Measurements from ENCODE around the gene ALG1.
"Not testable (repeated sequence)": the region's sequence is repeated elsewhere in the genome, so short reads cannot be mapped to it uniquely, and the experiment has no call there.

Gene ALG1

DNA sequence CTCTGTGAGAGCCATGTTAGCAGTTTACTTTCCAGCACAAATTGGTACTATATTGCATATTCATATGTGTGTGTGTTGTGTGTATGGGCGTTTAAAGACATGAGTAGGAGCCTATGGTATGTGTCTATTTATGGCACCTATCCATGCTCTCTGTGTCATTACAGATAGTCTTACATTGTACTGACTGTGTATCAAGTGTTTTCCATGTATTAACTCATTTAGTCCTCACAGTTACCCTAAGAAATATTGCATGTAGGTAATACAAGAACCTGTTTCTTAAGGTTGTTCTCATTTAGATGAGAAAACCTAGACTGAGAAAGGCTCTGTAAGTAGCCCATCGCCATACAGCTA lies 1.6 kb downstream of the ALG1 start:
- DNase-seq (ENCODE audit: low read depth, low spot score), result no peak

DNA sequence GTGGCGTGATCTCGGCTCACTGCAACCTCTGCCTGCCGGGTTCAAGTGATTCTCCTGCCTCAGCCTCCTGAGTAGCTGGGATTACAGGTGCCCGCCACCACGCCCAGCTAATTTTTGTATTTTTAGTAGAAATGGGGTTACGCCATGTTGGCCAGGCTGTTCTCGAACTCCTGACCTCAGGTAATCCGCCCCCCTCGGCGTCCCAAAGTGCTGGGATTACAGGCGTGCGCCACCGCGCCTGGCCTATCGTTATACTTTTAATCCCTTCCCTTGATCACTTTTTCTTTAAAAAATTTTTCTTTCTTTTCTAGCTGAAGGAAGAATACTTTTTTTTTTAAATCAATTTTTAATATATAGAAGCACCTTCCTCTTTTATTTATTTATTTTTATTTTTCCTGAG lies 2.1 kb downstream of the ALG1 start:
- not testable (repeated sequence) for DNase-seq (ENCODE audit: low read depth, low spot score)

DNA sequence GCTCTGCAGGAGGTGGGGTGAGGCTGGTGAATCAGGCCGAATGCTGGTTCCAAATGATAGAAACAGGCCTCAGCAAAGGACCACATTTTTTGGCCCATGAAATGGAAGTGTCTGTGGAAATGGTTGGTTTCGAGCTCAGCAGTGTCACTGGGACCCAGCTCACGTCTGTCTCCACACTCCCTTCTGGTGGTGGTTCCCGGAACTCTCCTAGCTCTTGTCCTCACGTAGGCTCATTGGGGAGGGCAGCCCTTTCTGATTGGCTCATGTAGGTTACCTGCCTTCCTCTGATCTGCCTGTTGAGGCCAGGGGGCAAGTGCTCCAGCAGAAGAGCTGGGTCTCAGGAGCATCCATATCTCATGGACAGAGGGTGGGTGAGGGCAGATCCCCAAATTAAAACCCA lies 4.0 kb downstream of the ALG1 start:
- DNase-seq (ENCODE audit: low read depth, low spot score), result no peak

DNA sequence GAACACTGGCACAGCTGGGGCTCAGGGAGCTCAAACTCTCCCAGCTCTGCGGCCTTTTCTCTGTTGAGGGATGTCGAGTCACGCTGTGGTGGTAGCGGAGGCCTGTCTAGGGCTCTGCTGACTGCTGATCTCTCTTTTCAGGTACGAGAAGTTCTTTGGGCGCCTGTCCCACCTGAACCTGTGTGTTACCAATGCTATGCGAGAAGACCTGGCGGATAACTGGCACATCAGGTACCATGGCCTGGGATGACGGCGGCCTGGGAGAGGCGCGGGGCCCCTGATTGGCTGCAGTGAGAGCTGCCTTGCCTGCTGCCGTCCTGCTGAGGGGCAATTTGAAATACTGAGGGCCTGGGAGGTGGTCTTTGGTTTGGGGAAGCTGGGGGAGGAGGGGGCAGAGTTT lies 5.7 kb downstream of the ALG1 start:
- no peak for DNase-seq (ENCODE audit: low read depth, low spot score)

DNA sequence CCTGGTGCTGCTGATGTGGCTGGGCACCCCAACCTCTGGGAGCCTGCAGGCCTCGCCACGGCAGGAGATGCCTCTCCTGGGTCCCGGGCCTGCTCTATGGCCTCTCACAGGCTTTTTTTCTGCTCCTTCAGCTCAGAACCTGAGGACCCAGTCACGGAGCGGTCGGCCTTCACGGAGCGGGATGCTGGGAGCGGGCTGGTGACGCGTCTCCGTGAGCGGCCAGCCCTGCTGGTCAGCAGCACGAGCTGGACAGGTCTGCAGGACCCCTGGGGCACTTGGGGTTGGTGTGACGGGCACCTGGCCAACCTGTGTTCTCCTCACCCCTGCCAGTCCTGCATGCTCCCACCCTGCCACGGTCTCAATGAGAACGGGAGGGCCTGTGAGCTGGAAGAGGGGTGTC lies 7.0 kb downstream of the ALG1 start:
- no peak for DNase-seq (ENCODE audit: low read depth, low spot score)

DNA sequence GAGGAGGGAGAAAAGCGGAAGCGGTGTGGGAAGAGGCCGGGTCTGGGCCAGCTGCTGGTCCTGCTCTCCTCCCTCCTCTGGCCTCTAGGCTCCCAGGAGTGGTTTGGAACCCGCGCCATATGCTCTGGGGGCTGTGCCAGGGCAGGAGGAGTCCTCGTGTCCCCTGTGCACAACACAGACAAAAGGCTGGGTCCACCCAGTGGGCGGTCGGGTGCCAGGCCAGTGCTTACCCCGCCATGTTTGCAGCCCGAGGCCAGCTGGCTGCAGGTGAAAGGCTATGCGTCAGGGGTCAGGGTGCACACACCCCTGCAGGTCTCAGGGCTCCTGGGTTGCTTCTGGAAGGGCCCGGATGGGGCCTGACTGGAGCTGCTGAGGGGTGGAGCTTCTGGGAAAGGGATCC lies 8.8 kb downstream of the ALG1 start:
- not testable (repeated sequence) for DNase-seq (ENCODE audit: low read depth, low spot score)

DNA sequence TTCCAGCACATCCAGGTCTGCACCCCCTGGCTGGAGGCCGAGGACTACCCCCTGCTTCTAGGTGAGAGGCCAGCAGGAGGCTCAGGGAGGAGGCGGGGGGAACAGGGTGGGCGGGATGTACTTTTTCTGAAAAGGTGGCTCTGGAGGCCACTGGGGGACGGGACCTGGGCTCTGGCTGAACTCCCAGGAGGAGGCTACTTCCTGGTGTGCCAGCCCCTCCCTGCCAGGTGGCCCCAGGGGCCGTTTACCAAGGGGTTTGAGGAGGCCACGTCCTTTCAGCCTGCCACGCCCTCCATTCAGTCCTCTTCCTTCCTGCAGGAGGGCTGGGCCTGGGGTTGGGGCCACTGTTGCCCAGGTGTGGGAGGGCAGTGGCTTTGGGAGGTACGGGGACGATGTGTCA lies 9.4 kb downstream of the ALG1 start:
- not testable (repeated sequence) for DNase-seq (ENCODE audit: low read depth, low spot score)

DNA sequence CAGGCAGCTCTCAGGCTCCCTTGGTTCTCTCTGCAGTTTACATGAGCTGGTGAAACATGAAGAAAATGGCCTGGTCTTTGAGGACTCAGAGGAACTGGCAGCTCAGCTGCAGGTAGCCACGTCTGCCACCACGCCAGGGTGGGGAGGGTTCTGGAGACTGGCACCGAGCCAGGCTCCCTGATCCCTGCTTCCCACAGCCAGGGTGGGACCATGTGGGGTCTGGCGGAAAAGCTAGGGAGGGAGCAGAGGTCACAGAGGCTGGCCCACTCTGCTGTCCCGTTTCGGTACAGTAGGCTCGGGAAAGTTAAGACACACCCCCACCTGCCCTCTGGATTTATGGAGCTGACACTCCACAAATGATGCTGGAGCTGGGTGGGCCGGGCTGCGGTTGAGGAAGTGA lies 12.0 kb downstream of the ALG1 start:
- not testable (repeated sequence) for DNase-seq (ENCODE audit: low read depth, low spot score)

DNA sequence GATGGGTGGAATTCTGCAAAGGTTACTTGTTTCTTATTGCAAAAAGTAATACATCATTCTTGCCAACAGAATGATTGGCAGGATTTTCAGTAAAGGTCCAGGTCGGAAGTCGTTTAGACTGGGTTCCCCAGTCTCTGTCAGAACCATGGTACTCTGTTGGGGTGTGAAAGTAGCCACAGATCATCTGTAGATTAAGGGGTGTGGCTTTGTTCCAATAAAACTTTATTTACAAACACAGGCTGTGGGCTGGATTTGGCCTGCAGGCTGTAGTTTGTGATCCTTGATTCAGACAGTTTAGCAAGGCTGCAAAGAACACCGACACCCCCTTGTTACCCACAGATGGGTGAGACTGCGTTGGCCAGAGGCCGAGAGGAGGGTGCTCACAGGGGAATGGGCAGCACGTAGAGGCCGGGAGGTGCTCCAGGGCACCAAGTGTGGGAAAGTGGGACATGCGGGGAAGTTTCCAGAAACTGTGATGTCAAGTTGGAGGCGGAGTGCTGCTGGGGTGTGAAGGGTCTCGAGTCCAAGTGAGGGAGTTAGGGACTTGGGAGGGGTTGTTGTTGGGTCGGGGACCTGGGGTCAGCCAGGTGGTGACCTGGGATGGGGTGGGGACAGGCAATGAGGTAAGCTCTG lies 12.6 kb downstream of the ALG1 start:
- not testable (repeated sequence) for DNase-seq (ENCODE audit: low read depth, low spot score)

DNA sequence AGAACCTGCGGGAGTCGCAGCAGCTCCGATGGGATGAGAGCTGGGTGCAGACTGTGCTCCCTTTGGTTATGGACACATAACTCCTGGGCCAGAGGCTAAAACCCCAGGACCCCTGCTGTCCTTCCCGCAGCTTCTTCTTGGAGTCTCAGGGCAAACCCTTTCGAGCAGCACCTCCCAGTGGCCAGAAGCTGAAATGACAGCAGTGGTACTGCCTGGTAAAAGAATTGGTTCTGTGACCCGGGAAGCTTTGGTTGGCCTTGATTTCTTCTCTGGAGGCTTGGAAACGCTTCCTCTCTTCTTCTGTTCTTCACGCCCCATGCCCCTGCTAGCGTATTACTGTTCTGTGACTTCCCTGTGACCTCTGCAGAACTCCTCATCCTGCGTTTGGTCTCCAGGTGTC lies 13.2 kb downstream of the ALG1 start:
- peak; percentile 6 for DNase-seq (ENCODE audit: low read depth, low spot score)

DNA sequence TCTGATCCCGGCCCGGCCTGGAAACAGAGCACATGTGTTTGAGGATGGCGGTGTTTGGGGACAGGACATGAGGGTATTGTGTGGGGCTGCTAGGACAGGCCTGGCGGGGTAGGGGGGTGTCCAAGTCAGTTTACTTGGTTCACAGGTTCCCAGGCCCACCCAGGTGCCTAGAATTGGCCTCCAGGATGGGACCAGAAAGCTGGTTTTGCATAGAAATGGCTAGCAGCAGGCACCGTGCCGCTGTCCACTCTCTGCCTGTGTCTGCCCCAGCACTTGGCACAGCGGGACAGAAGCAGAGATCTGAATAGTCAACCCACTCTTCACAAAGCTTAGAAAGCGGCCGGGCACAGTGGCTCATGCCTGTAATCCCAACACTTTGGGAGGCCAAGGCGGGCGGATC lies 14.1 kb downstream of the ALG1 start:
- not testable (repeated sequence) for DNase-seq (ENCODE audit: low read depth, low spot score)

DNA sequence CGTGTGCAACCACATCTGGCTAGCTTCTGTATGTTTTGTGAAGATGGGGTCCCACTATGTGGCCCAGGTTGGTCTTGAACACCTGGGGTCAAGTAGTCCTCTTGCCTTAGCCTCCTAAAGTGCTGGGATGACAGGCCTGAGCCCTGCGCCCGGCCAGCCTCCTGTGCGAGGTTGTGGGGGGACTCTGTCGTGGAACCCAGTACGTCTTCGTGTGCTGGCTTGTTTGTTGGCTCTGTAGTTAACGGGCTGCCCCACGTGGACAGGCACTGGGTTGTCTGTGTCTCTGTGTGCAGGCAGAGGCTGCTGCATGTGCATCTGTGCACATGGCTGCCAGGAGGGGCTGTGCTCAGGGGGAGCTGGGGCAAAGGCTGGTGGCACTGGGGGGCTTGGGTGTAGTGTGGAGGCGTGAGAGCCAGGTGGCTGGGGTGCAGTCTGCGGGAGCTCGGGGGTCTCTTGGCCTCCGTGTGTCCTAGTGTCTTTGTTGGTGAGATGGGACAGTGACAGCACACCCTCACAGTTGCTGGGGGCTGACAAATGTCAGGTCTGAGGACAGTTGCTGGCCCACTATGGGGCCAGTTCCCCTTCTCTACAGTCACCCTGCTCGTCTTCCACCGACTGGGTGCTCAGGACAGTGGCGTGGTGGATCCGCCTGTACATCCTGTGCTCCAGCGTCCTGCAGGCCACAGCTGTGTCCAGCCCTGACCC lies 16.6 kb downstream of the ALG1 start:
- not testable (repeated sequence) for DNase-seq (ENCODE audit: low read depth, low spot score)

DNA sequence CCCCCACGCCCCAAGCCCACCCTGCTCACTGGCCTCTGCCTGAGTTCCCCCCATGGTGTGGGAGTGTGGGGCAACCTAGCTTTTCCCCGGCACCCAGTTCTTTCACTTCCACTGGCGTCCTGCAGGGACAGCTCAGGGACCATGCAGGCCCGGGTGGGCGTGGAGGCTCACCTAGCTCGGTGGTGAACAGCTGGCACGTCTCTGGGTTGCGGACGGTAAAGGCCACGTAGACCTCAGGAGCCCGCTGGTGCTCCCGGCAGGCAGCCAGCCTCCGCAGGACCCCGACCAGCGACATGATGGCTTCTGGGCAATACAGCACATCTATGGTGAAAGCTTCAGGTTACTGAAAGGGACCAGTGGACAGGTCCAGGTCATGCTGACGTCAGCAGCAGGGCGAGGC lies 17.3 kb downstream of the ALG1 start:
- not testable (repeated sequence) for DNase-seq (ENCODE audit: low read depth, low spot score)

DNA sequence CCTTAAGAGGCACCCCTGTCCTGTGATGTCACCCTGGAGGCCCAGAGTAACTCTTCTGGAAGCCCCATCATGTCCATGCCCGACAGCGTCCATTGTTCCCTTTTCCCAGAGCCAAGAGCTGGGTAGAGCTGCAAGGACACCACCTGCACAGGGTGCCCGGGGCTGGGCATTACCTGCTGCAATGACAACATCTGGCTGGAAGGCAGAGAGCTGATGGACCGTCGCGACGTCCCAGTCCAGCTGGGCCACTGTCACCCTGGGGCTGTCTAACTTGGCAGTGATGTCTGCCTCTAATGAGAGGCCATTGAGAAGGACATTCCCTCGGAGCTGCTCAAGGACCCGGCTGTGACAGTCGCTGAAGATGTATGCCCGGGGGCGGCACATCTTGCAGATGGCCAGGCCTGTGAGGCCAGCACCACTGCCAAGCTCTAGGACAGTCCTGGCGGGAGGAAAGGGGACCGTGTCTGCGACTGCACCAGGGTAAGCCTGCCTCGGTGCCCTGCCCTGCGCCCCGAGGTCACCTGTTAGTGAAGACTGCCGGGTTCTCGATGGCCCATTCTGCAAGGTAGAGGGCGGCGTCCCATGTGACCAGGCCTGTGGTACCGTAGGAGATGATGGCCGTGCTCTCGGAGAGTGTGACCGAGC lies 18.4 kb downstream of the ALG1 start:
- not testable (repeated sequence) for DNase-seq (ENCODE audit: low read depth, low spot score)

DNA sequence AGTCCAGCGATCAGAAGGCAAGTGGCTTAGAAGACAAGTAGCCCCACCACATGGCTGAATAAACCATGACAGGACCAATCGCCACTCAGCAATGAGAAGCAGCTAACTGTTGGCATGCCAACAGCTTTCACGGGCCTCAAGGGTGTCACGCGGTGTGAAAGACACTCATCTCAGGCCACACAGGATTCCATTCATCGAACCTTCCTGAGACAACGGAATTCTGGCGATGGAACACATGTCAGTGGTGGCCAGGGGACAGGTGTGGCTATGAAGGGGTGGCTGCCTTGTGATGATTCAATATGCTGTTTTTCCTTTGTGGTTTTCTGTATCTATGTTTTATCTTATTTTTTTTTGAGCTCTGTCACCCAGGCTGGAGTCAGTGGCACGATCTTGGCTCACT lies 18.9 kb downstream of the ALG1 start:
- not testable (repeated sequence) for DNase-seq (ENCODE audit: low read depth, low spot score)

DNA sequence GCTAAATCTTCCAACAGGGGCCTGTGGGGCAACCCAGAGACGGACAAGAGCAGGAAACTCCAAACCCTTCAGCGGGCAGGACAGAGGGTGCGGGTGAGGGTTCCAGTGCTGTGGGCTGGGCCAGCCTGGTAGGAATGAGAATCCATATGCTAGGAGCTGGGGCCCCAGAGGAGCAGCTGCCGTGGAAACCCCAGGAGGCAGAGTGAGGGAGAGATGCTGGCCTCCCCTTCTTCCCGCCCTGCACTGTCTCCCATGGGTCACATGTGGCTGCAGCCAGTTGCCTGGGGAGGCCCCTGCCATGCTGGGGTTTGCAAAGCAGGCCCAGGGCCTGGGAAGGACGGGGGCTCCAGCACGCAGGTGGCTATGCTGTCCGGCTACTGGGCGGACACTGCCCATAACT lies 21.4 kb downstream of the ALG1 start:
- DNase-seq (ENCODE audit: low read depth, low spot score), result not testable (repeated sequence)

DNA sequence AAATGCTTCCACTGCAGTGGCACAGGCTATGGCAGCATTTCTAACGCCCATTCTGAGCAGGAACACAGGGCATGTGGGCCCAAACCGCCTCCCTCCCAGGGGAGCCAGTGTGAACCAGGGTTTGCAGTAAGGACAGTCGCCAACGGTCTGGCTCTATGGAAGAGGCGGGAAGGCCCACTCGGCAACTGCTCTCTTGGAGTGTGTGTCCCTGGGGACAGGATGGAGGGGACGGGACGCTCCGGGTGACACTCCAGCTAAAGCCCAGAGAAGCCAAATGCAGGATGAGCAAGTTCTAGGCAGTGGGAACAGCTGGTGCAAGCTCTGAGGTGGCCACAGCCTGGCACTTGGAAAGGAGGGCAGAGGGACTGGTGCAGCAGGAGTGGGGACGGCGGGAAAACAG lies 22.1 kb downstream of the ALG1 start:
- DNase-seq (ENCODE audit: low read depth, low spot score), result not testable (repeated sequence)

DNA sequence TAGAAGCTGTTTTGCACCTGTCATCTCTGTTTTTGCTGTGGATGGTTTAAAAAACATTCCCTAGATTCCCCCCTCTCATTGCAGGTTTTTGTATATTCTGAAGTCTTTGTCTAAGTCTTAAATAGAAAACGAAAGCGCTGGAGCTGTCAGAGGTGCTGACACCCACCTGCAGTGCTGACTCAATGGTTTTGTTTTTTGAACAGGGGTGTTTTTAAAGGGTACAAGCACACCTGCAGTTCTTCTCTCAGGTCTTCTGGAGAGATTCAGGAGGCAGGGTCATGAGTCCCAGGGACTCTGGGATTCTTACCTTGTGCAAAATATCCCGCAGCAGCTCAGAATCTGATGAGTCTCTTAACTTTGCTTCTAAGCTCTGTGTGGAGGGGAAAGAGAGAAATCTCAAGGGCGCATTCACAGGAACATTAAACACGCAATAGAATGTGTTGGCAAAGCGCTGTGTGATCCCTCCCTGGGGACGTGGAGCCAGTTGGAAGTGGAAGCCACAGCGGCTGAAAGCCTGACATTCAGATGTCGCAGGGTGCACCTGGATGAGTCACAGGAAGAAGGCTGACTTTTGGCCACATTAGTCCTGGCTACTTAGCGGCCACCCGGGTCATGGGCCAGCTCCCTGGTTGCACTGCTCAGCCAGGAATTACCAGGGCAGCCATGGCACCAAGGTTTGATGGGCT lies 23.6 kb downstream of the ALG1 start:
- DNase-seq (ENCODE audit: low read depth, low spot score), result not testable (repeated sequence)

DNA sequence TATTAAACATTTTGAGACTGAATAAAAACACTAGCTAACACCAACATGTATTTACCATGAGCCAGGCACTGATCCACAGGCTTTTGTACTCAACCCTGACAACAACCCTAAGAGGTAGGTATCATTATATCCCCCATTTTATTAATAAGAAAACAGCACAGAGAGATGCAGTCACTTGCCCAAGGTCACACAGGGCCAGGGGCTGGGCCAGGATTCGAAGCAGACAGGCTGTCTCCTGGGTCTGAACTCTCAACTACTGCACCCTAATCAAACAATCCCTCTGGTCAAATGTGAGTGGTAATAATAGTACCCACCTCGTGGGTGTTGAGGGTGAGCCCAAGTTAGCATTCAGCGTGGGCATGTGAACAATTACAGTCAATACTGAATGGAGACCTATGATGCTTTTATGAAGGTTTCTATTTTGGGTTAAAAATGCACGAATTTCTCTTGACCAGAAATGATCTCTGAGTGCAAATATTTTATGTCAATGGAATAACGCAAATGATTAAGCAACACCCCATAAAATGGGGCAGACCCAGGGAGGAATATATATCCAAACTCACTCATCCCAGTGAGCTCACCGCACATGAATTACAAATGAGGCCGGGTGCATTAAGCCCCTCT lies 24.9 kb downstream of the ALG1 start:
- not testable (repeated sequence) for DNase-seq (ENCODE audit: low read depth, low spot score)

DNA sequence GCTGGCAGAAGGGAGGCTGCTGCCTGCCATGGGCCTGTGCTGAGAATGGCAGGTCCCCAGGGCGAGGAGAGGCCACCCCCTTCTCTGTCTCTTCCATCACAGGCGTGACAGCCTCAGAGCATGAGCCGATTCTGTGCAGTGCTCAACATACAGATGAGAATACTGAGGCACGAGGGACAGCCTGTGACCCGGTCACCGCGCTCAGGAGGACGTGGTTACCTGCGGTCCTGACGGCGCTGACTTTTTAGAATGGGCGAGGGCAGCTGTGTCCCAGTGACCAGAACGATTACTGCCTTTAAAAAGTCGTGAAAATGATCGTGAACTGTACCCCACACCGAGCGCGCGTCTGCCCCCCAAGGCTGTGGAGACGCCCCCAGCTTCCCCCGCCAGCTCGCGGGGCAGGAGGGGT lies 25.4 kb downstream of the ALG1 start:
- DNase-seq (ENCODE audit: low read depth, low spot score), result not testable (repeated sequence)

DNA sequence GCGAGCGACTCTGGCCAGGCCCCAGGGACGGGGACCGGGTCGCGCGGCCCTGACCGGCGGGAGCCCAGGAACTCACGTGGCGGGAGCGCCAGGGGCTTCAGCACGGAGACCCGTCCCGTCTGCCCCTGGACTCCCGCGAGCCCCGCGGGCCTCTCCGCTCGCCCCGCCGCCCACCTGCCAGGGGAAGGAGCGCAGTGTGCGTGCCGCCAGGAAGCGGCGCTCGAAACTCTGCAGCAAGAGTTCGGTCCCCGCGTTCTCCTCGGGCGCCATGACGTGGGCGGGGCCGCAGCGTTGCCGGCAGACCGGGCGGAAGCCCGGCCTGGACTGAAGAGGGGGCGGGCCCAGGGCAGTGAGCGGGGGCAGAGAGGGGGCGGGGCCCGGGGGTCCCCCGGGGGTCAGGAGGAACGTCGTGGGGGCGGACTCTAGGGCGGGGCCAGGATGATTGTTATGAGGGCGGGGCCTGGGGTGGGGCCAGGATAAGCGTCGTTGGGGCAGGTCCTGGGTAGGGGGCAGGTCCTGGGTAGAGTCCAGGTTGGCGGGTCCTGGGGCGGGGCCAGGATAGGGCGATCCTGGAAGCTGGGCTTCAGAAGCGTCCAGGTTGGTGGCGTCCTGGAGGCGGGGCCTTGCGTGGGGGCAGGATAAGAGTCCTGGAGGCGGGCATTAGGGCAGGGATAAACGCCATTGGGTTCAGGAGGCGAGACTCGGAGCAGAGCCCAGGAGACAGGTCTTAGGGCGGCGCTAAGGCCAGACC lies 26.0 kb downstream of the ALG1 start, which contains the start of gene EEF2KMT:
Gene EEF2KMT (minus strand): TSS at position 326 of the 751 bp plus-strand sequence. CDS start 56 bp downstream, at position 270.
- peak; percentile 94 for DNase-seq (ENCODE audit: low read depth, low spot score)
